ENCODE measurements around the gene DDX21.
"Not testable (repeated sequence)": the region's sequence is repeated elsewhere in the genome, so short reads cannot be mapped to it uniquely, and the experiment has no call there.

Gene DDX21

GRCh38 chr10:68957284-68957615 is 1.3 kb downstream of the DDX21 start:
- peak overlapping the region; percentile 70 to 85 for H3K4me3 ChIP-seq

GRCh38 chr10:68957654-68958053 is 1.7 kb downstream of the DDX21 start:
- intact Hi-C loops (cut with DNase I; ENCODE audit: low total_unique reads) = loop anchor here (5.0 kb wide), 1 partner anchor 140 kb away; no protein-coding TSS in a partner anchor
- TF ChIP-seq CTCF (IDR thresholded peaks at IDR 0.05) = no peak
- Histone ChIP-seq H3K9me3 (no peaks in the 10 kb centered on the region), H3K4me3 (peak overlapping the region; percentile 70 to 85), H3K36me3 (peaks cover 28 to 29% (median 28%) of the 10 kb centered on the region in 3 donors), H3K27me3 (no peaks in the 10 kb centered on the region), H3K27ac (no peak overlapping the region), H3K4me1 (peaks cover 0 to 30% (median 22%) of the 10 kb centered on the region in 4 donors)
- no peak for DNase-seq

More at GRCh38 chr10:68957284-68957615, 1.3 kb downstream of the DDX21 start:
- H3K9me3 ChIP-seq = no peaks in the 10 kb centered on the region
- peaks cover 0 to 30% (median 22%) of the 10 kb centered on the region in 4 donors for H3K4me1 ChIP-seq
- DNase-seq = no peak
- peak overlapping the region; percentile 58 to 83 for H3K27ac ChIP-seq
- no peak for TF ChIP-seq CTCF (IDR thresholded peaks at IDR 0.05)
- H3K36me3 ChIP-seq = peaks cover 24 to 27% (median 24%) of the 10 kb centered on the region in 3 donors
- intact Hi-C loops (cut with DNase I; ENCODE audit: low total_unique reads) = loop anchor here (5.0 kb wide), 1 partner anchor 140 kb away; no protein-coding TSS in a partner anchor
- H3K27me3 ChIP-seq = no peaks in the 10 kb centered on the region

GRCh38 chr10:68959695-68960527 is 3.9 kb downstream of the DDX21 start:
- Histone ChIP-seq H3K27ac (no peak overlapping the region), H3K4me1 (peaks cover 0 to 27% (median 22%) of the 10 kb centered on the region in 4 donors), H3K36me3 (peaks cover 50 to 52% (median 50%) of the 10 kb centered on the region in 3 donors), H3K4me3 (no peak overlapping the region), H3K27me3 (no peaks in the 10 kb centered on the region), H3K9me3 (no peaks in the 10 kb centered on the region)
- no peak for TF ChIP-seq CTCF (IDR thresholded peaks at IDR 0.05)
- no peak for DNase-seq
- intact Hi-C loops (cut with DNase I; ENCODE audit: low total_unique reads) = loop anchor here (5.0 kb wide), 1 partner anchor 137 kb away; no protein-coding TSS in a partner anchor

- Histone ChIP-seq H3K4me1 (peaks cover 0 to 5% (median 2%) of the 10 kb centered on the region in 4 donors), H3K27ac (no peak overlapping the region), H3K9me3 (no peaks in the 10 kb centered on the region), H3K27me3 (no peaks in the 10 kb centered on the region), H3K4me3 (no peak overlapping the region), H3K36me3 (peaks cover 82 to 84% (median 82%) of the 10 kb centered on the region in 3 donors)
- intact Hi-C loops (cut with DNase I; ENCODE audit: low total_unique reads) = no loop called here
- TF ChIP-seq CTCF (IDR thresholded peaks at IDR 0.05) = no peak
- no peak for DNase-seq
These were observed 7.2 kb downstream of the DDX21 start for GRCh38 chr10:68963151-68963550.

GRCh38 chr10:68973975-68974374 is 18.0 kb downstream of the DDX21 start:
- no peak for DNase-seq
- no peak for TF ChIP-seq CTCF (IDR thresholded peaks at IDR 0.05)
- no peaks in the 10 kb centered on the region for H3K27me3 ChIP-seq
- peaks cover 91 to 100% (median 97%) of the 10 kb centered on the region in 3 donors for H3K36me3 ChIP-seq
- no peaks in the 10 kb centered on the region for H3K9me3 ChIP-seq
- H3K4me1 ChIP-seq = no peaks in the 10 kb centered on the region
- H3K4me3 ChIP-seq = no peak overlapping the region
- intact Hi-C loops (cut with DNase I; ENCODE audit: low total_unique reads) = no loop called here
- H3K27ac ChIP-seq = no peak overlapping the region

- DNase-seq; H3K4me3 ChIP-seq; H3K27ac ChIP-seq; H3K4me1 ChIP-seq; H3K27me3 ChIP-seq; intact Hi-C loops (cut with DNase I; ENCODE audit: low total_unique reads); H3K9me3 ChIP-seq: not testable (repeated sequence)
- peaks cover 74 to 98% (median 97%) of the 10 kb centered on the region in 3 donors for H3K36me3 ChIP-seq
These were observed 20.0 kb downstream of the DDX21 start for GRCh38 chr10:68975936-68976473.

GRCh38 chr10:68979738-68980137 is 23.8 kb downstream of the DDX21 start:
- H3K9me3 ChIP-seq, H3K27ac ChIP-seq, H3K4me1 ChIP-seq, H3K27me3 ChIP-seq, DNase-seq, H3K4me3 ChIP-seq: not testable (repeated sequence)
- intact Hi-C loops (cut with DNase I; ENCODE audit: low total_unique reads) = loop anchor here (10.0 kb wide), 1 partner anchor 115 kb away; no protein-coding TSS in a partner anchor
- peaks cover 58 to 95% (median 80%) of the 10 kb centered on the region in 3 donors for H3K36me3 ChIP-seq
